ENCODE measurements around the gene ZBTB7A.
"Not testable (repeated sequence)": the region's sequence is repeated elsewhere in the genome, so short reads cannot be mapped to it uniquely, and the experiment has no call there.

ZBTB7A gene

GRCh38 chr19:4028334-4029246 lies 38.1 kb downstream of the ZBTB7A start:
- no peak for DNase-seq (ENCODE audit: low read depth, low spot score)
- H3K4me3 ChIP-seq (ENCODE audit: low read length), result no peak overlapping the region

DNA sequence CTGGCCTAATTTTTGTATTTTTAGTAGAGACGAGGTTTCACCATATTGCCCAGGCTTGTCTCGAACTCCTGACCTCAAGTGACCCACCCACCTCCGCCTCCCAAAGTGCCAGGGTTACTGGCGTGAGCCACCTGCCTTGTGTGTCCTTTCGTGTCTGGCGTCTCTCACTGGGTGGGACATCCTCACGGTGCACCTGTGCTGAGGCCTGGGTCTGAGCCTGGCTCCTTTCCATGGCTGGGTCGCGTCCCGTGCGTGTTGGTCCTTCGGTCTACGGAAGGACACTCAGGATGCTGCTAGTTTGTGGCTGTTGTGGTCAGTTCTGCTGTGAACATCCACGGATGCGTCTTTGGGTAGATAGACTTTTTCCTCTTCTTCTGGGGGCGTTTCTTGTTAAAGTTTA lies 39.6 kb downstream of the ZBTB7A start:
- no peak overlapping the region for H3K4me3 ChIP-seq (ENCODE audit: low read length)
- no peak for DNase-seq (ENCODE audit: low read depth, low spot score)

GRCh38 chr19:4025317-4025716 lies 41.4 kb downstream of the ZBTB7A start:
- no peak for DNase-seq (ENCODE audit: low read depth, low spot score)
- H3K4me3 ChIP-seq (ENCODE audit: low read length), result no peak overlapping the region

DNA sequence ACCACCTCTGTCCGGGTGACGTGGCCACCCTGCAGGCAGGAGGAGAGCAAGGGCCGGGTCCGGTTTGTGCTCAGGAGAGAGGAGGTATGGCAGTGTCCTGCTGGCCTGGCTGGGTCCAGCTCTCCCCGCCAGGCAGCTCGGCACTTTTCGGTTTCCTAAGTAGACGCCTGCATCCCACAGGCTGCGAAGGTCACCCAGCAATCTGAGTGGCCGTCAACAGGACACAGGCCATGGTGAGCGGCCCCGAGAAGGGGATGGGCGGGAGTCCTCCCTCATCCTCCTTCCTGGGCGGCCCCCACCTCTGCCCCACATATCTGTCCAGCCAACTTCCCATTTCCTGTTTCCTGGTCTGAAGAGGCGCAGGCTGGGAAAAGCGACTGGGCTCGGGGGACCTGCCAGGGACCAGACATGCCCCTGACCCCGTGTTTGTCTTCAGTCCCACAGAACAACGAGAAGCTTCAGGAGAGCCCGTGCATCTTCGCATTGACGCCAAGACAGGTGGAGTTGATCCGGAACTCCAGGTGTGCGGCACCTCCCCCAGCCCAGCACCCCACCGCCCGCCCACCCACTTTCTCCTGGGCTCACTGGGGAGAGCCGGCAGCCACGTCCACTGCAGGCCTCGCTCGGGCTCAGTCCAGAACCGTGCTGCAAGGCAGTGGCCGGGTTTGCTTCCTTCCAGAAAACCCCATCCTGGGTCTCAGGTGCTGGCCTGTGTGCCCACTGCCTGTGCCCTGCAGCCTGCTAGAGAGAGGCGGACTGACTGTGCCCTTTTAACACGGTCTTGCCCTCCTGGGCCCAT lies 42.9 kb downstream of the ZBTB7A start:
- no peak for DNase-seq (ENCODE audit: low read depth, low spot score)
- H3K4me3 ChIP-seq (ENCODE audit: low read length), result no peak overlapping the region

DNA sequence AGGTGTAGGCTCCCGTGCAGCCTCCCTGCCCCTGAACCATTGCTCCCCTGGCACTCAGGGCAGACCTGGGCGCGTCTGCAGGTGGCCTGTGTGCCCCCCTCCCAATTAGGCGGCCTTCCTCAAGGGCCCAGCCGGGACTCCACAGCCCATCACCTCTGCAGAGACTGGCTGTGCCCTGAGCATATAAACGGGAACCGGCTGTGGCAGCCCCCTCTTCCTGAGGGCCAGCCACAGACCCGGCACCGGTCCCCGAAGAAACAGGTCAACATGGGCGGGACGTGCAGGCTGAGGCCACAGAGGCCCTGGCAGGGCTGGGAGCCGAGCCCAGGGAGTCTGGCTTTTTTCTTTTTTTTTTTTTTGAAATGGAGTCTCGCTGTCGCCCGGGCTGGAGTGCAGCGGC lies 47.1 kb downstream of the ZBTB7A start:
- no peak for DNase-seq (ENCODE audit: low read depth, low spot score)
- no peak overlapping the region for H3K4me3 ChIP-seq (ENCODE audit: low read length)

- no peak for DNase-seq (ENCODE audit: low read depth, low spot score)
- H3K4me3 ChIP-seq (ENCODE audit: low read length), result no peak overlapping the region
These were observed 47.8 kb downstream of the ZBTB7A start for GRCh38 chr19:4018775-4019504.

GRCh38 chr19:4018140-4018613 lies 48.5 kb downstream of the ZBTB7A start:
- DNase-seq (ENCODE audit: low read depth, low spot score), result no peak
- H3K4me3 ChIP-seq (ENCODE audit: low read length), result no peak overlapping the region

DNA sequence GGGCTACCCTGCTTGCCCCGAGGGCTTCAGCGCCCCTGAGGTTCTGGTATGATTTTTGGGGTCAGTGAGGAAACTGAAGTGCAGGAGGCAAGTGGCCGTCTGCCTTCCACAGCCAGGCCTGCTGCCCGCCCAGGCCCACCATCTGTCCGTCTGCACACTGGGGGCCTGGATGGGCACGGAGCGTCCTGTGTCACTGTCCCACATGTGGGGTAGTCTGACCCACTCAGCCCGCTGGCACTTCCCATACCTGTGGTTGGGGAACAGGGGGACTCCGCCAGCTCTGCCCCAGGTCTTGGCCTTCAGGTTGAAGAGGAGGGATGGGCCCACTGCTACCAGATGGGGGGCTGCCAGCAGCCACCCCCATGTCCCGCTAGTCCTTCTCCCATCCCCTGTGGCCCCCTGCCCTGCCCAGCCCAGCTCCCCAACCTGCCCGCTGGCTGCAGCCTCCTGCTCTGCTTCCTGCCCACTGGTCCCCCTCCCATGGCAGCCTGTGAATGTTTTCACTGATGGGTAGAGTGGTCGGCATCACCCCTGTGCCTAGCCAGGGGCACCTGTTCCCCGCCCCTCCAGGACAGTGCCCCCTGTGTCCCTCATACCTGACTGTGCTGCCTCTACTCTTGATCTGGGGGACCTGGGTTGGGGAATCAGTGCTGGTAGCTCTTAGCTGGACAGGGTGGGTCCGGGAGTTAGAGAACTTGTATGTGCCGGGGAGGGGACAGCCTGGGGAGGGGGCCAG lies 49.6 kb downstream of the ZBTB7A start:
- no peak for DNase-seq (ENCODE audit: low read depth, low spot score)
- H3K4me3 ChIP-seq (ENCODE audit: low read length), result no peak overlapping the region

DNA sequence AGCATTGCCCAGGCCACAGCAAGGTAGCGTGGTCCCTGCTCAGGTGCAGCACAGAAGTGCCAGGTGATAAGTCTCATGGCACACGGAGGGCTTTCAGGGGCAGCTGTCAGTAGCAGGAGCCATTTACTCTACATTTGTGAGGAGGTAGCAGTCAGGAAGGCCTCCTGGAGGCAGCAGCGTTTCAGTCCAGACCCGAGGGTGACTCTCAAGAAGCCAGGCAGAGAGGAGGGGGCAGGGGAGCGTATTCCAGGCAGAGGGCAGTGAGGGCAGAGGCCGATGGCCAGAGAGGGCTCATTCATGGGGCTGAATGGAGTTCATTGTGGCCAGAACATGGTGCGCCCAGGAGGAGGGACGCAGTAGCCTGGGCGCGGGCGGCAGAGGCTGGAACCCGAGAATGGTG lies 50.2 kb downstream of the ZBTB7A start:
- H3K4me3 ChIP-seq (ENCODE audit: low read length), result no peak overlapping the region
- DNase-seq (ENCODE audit: low read depth, low spot score), result no peak

DNA sequence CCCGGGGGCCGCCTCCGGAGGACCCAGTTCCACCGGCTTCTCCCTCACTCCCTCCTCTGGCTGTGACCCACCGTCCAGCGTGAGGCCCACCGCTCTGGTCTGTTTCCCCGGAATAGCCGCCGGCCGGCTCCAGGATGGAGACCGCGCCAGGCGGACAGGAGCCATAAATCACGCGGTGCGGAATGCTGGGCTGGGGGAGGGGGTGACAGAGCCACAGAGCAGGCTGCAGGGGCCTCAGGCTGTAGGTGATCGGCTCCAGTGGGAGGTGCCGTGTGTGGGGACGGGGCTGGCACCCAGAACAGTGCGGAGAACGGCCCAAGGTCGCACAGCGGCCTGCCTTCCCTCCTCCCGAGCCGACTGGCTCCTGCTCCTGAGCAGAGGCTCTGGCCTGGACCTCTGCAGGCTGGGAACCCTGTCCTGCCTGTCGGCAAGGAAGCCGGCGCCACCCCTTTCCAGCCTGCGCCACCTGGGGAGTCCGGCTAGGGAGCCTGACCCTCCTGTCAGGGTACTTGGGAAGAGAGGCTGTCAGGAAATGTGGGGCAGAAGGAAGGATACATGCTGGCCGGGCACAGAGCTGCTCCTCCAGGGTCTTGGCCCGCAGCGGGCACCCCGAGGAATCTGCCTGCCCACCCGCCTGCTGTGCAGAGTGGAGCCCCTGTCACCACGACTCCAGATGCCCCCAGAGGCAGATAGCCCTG lies 50.8 kb downstream of the ZBTB7A start:
- DNase-seq (ENCODE audit: low read depth, low spot score), result no peak
- no peak overlapping the region for H3K4me3 ChIP-seq (ENCODE audit: low read length)

DNA sequence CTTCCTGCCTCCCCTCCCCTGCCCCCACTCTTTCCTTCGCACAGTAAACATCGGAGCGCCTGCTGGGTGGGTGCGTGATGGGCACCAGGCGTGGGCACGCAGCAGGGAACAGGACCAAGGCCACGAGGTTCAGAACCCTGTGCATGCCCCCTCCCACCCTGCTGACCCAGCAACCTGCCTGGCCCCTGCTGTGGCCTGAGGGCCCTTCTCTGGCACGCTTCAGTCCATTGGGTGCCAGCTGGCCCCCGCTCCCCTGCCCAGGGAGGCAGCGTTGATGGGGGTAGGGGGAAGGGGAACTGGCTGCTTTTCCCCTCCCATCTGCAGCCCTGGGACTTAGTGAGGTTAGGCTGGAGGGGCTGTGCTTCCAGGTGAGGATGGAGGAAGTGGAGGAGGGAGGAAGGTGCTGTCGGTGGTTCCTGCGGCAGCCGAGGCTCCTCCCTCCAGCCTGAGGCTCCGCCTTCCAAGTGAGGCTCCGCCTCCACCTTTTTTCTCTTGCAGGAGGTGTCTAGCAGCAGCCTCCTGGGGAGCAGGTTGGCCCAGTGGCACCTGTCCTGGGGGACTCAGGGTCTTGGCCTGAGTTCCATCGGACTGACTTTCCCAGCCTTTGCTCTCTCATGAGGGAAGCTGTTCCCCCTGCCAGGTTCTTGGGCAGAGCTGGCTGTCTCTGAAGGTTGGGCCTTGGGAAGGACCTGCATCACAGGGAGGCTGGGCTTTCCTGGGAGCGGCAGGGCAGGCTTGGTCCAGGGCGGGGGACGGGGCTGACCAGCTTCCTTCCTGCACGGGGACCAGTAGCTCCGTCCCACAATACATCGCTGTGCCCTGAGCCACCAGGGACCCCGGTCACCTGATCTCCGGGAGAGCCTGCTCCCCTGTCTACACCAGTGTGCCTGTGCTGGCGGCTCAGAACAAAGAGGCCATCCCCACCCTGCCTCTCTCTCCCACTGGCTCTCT lies 51.9 kb downstream of the ZBTB7A start:
- DNase-seq (ENCODE audit: low read depth, low spot score), result no peak
- no peak overlapping the region for H3K4me3 ChIP-seq (ENCODE audit: low read length)

GRCh38 chr19:4013886-4014540 lies 52.7 kb downstream of the ZBTB7A start:
- no peak for DNase-seq (ENCODE audit: low read depth, low spot score)
- no peak overlapping the region for H3K4me3 ChIP-seq (ENCODE audit: low read length)

DNA sequence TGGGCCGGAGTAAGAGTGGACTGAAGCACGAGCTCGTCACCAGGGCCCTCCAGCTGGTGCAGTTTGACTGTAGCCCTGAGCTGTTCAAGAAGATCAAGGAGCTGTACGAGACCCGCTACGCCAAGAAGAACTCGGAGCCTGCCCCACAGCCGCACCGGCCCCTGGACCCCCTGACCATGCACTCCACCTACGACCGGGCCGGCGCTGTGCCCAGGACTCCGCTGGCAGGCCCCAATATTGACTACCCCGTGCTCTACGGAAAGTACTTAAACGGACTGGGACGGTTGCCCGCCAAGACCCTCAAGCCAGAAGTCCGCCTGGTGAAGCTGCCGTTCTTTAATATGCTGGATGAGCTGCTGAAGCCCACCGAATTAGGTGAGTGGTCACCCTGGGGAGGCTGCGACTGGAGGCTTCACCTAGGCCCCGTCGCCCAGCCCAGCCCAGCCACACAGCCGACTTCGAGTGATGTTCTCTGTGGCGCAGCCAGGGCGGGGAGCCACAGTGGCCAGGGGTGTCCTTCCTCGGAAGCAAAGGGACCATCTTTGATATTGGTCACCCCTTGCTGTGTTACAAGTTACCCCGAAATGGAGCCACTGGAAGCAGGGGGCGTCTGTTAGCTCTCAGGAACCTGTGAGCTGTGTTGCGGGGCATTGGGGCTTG lies 53.6 kb downstream of the ZBTB7A start:
- no peak overlapping the region for H3K4me3 ChIP-seq (ENCODE audit: low read length)
- no peak for DNase-seq (ENCODE audit: low read depth, low spot score)

DNA sequence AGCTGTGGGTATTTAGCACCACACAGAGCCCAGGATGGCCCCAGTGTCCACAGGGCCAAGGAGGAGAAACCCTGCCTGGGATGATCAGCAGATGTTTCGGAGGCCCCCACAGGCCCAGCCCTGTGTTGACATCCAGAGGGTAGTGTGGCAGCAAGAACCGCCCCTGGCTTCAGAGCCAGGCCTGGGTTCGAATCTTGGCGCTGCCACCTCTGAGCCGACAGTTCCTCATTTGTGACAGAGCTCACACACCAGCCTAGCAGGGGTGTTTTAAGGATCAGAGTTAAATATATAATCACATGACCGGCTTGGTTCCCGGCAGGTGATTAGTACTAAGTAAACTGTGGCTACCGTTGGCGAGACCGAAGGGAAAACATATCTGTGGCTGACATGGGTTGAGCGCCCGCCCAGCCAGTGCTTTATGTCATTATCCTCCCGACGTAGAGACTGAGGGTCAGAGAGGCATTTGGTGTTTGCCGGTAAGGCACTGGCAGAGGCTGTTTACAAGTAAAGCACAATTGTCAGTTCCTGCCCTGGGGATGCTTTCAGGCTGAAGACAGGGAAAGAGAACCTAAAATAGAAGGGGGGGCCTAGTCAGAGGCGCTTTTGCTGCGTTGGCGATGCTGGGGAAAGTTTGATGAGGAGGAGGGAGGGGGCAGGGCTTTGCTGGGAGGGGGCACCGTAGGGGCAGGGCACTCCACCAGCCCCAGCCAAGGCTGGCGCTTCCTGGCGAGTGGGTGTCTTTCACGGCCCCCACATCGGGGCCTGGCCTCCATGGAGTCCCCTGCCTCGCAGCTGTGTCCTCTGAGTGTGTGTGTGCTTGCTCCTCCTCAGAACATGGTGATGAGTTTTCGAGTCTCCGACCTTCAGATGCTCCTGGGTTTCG lies 54.4 kb downstream of the ZBTB7A start:
- no peak overlapping the region for H3K4me3 ChIP-seq (ENCODE audit: low read length)
- no peak for DNase-seq (ENCODE audit: low read depth, low spot score)

DNA sequence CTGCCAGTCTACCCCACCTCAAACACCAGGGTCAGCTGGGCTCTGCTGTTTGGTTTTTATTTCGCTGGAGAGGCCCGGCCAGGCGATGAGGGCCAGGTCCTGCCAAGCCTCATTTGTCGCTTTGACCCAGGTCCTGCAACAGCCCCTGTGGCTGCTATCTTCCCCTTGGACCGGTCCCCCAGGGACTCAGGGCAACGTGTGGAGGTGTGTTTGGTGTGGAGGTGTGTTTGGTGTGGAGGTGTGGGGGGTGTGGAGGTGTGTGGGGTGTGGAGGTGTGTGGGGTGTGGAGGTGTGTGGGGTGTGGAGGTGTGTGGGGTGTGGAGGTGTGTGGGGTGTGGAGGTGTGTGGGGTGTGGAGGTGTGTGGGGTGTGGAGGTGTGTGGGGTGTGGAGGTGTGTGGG lies 55.3 kb downstream of the ZBTB7A start:
- DNase-seq (ENCODE audit: low read depth, low spot score); H3K4me3 ChIP-seq (ENCODE audit: low read length): not testable (repeated sequence)

- H3K4me3 ChIP-seq (ENCODE audit: low read length), result no peak overlapping the region
- no peak for DNase-seq (ENCODE audit: low read depth, low spot score)
These were observed 55.9 kb downstream of the ZBTB7A start for GRCh38 chr19:4010808-4011110.

Measured in Jurkat, Clone E6-1 (cell line).